Measurements from ENCODE around the gene SLCO1C1.

The SLCO1C1 gene

DNA sequence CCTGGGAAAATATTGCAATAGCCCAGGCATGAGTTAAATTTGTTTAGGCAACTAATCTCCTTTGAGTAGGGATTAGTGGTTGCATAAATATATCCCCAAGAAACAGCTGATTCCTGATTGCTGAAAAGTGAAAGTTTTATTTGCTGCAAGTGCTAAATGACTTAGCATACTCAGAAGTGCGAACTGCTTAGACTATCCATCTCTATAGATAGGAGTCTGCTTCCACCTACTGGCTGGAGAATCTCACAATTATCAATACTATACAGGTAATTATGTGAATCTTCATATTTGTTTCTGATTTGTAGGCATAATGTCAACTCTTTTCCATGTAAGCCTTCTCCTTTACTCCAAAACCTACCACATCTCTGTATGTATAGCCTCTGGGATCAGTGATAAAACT is 103.4 kb downstream of the SLCO1C1 start:
- no peak for DNase-seq (ENCODE audit: low read depth in 2 of 2)

DNA sequence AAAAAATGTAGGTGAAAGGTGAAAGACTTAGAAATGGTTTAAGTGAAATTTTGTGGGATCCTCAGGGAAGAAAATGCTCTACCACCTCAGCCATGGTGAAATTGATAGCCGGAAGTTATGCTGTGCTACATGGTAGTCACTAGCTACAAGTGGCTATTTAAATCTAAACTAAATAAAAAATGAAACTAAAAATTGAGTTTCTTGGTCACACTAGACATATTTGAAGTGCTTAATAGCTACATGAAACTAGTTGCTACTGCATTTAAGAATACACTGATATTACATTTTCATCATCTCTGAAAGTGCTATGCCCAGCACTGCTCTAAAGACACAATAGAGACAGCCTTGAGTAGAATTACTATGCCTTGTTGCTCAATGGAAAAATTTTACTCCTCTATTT is 105.0 kb downstream of the SLCO1C1 start:
- DNase-seq (ENCODE audit: low read depth in 2 of 2): no peak

DNA sequence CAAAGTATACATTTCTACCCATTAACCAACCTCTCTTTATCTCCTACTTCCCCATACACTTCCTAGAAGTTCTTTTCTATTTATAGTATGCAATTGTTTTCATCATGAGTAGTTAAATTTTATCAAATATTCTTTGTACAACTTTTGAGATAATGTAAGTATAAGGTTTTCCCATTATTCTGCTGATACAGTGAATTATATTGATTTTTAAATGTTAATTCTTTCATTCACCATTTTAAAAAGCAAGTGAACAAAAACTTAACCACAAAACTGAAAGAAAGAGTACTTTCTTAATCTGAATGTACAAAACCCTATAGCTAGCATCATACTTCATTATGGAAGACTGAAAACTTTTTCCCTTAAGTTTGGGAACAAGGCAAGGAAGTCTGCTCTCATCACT is 105.9 kb downstream of the SLCO1C1 start:
- no peak for DNase-seq (ENCODE audit: low read depth in 2 of 2)
